ENCODE data around the gene PDE6G. TPM values are rescaled to one million over a fixed set of nuclear protein-coding genes. Genes with fewer than 3 reads are reported as not detected.

PDE6G gene
- total RNA-seq, 1 donor from 2014 or later = 0.83 TPM

- Mint-ChIP-seq H3K27ac (ENCODE audit: unreplicated experiment) (peak overlapping the region; percentile 57), H3K9me3 (ENCODE audit: unreplicated experiment) (no peaks in the 10 kb centered on the region), H3K4me3 (ENCODE audit: unreplicated experiment) (no peak overlapping the region), H3K4me1 (ENCODE audit: unreplicated experiment) (peaks cover 22% of the 10 kb centered on the region), H3K36me3 (ENCODE audit: unreplicated experiment) (peaks cover 24% of the 10 kb centered on the region), H3K27me3 (ENCODE audit: unreplicated experiment) (no peaks in the 10 kb centered on the region)
- TF ChIP-seq CTCF (IDR thresholded peaks at IDR 0.05) = no peak
- DNase-seq (ENCODE audit: extremely low spot score, unreplicated experiment) = no peak
Observed at GRCh38 chr17:81603846-81604610, 52.3 kb downstream of the PDE6G start.

GRCh38 chr17:81601525-81602120, 54.7 kb downstream of the PDE6G start:
- peak; percentile 82 for TF ChIP-seq CTCF (IDR thresholded peaks at IDR 0.05)
- Mint-ChIP-seq H3K4me1 (ENCODE audit: unreplicated experiment) (peaks cover 24% of the 10 kb centered on the region), H3K27me3 (ENCODE audit: unreplicated experiment) (no peaks in the 10 kb centered on the region), H3K9me3 (ENCODE audit: unreplicated experiment) (no peaks in the 10 kb centered on the region), H3K36me3 (ENCODE audit: unreplicated experiment) (peaks cover 28% of the 10 kb centered on the region), H3K27ac (ENCODE audit: unreplicated experiment) (peak overlapping the region; percentile 76), H3K4me3 (ENCODE audit: unreplicated experiment) (no peak overlapping the region)
- DNase-seq (ENCODE audit: extremely low spot score, unreplicated experiment) = no peak

Small RNAs within 50 kb of the gene (microRNA-seq; reads per million reads assigned to microRNA genes)
- gene MIR6786 (ENCODE audit: unreplicated experiment) = not detected

Other genes with a start within 250 kb of the PDE6G start
- gene ACTG1, start 143.7 kb downstream of the PDE6G start, total RNA-seq = 4,236 and 4,267 TPM in 2 replicates
- 3.0 and 3.7 TPM in 2 replicates for gene FSCN2, start 128.2 kb downstream of the PDE6G start, total RNA-seq
- gene FAAP100, start 104.2 kb downstream of the PDE6G start, total RNA-seq = 63.0 and 64.6 TPM in 2 replicates
- gene NPLOC4, start 19.4 kb downstream of the PDE6G start, total RNA-seq = 99.7 and 112 TPM in 2 replicates
- gene TSPAN10, start 19.3 kb downstream of the PDE6G start, total RNA-seq = 1.1 and 1.6 TPM in 2 replicates
- 31.2 and 32.1 TPM in 2 replicates for gene OXLD1, start 10.1 kb upstream of the PDE6G start, total RNA-seq
- 13.6 and 14.9 TPM in 2 replicates for gene CCDC137, start 10.2 kb upstream of the PDE6G start, total RNA-seq
- gene ARL16, start 27.3 kb upstream of the PDE6G start, total RNA-seq = 41.7 and 46.3 TPM in 2 replicates
- 111 and 117 TPM in 2 replicates for gene HGS, start 27.5 kb upstream of the PDE6G start, total RNA-seq
- gene MRPL12, start 46.8 kb upstream of the PDE6G start, total RNA-seq = 47.9 and 51.1 TPM in 2 replicates
- gene SLC25A10, start 55.7 kb upstream of the PDE6G start, total RNA-seq = 8.0 and 9.5 TPM in 2 replicates
- gene GCGR, start 147.6 kb upstream of the PDE6G start, total RNA-seq = not detected in 2 replicates
- gene MCRIP1, start 176.7 kb upstream of the PDE6G start, total RNA-seq = 169 and 176 TPM in 2 replicates
- gene PPP1R27, start 178.5 kb upstream of the PDE6G start, total RNA-seq = 0.62 TPM in 1 of 2 replicates, not detected in the other
- gene P4HB, start 204.0 kb upstream of the PDE6G start, total RNA-seq = 792 and 837 TPM in 2 replicates
- 430 and 433 TPM in 2 replicates for gene ARHGDIA, start 214.8 kb upstream of the PDE6G start, total RNA-seq
- gene ALYREF, start 235.0 kb upstream of the PDE6G start, total RNA-seq = 72.6 and 78.5 TPM in 2 replicates
- gene ANAPC11, start 235.2 kb upstream of the PDE6G start, total RNA-seq = 119 and 138 TPM in 2 replicates
- 0.56 and 0.68 TPM in 2 replicates for gene NPB, start 245.7 kb upstream of the PDE6G start, total RNA-seq